Endodermal cell (in vitro differentiated cells): ENCODE measurements around the gene RAX2. TPM values are rescaled to one million over a fixed set of nuclear protein-coding genes. Genes with fewer than 3 reads are reported as not detected.

ENCODE experiments used
- DNase-seq: peaks from one replicate; pipeline ENCODE4 v3.0.0-alpha.2; 2017
- H3K27ac ChIP-seq: 2 replicates; pipeline ENCODE4 v1.5.1; 2013; ENCODE audit warnings: mild to moderate bottlenecking, low read depth, low read length, moderate library complexity
- H3K27me3 ChIP-seq: 2 replicates; pipeline ENCODE4 v1.6.1; 2013; ENCODE audit warnings: mild to moderate bottlenecking, low read length, moderate library complexity; ENCODE audit not compliant: insufficient read depth, control insufficient read depth, poor library complexity, severe bottlenecking
- H3K36me3 ChIP-seq: 2 replicates; pipeline ENCODE4 v1.7.0; 2013; ENCODE audit warnings: mild to moderate bottlenecking, low read length, moderate library complexity; ENCODE audit not compliant: control insufficient read depth, insufficient read depth
- H3K4me1 ChIP-seq: one replicate; pipeline ENCODE4 v1.7.0; 2013; ENCODE audit warnings: low read length; ENCODE audit not compliant: control insufficient read depth, insufficient read depth
- H3K4me3 ChIP-seq: 2 replicates; pipeline ENCODE4 v1.5.1; 2013; ENCODE audit warnings: mild to moderate bottlenecking, low read length, moderate library complexity
- H3K9ac ChIP-seq: 2 replicates; pipeline ENCODE4 v1.6.1; 2013; ENCODE audit warnings: mild to moderate bottlenecking, low read length, moderate library complexity; ENCODE audit not compliant: poor library complexity, severe bottlenecking; ENCODE audit errors: extremely low read depth
- H3K9me3 ChIP-seq: 2 replicates; pipeline ENCODE4 v1.6.1; 2013; ENCODE audit warnings: mild to moderate bottlenecking, low read length, moderate library complexity; ENCODE audit not compliant: control insufficient read depth
- H3K27ac Mint-ChIP-seq: 2 replicates; pipeline ENCODE4 v1.8.0; 2020; ENCODE audit warnings: mixed read lengths
- H3K27me3 Mint-ChIP-seq: 2 replicates; pipeline ENCODE4 v1.8.0; 2021; ENCODE audit warnings: mild to moderate bottlenecking, mixed read lengths; ENCODE audit not compliant: insufficient read depth
- H3K36me3 Mint-ChIP-seq: 2 replicates; pipeline ENCODE4 v1.8.0; 2020; ENCODE audit warnings: low read depth, mixed read lengths
- H3K4me1 Mint-ChIP-seq: 2 replicates; pipeline ENCODE4 v1.8.0; 2020; ENCODE audit warnings: mixed read lengths
- H3K4me3 Mint-ChIP-seq: 2 replicates; pipeline ENCODE4 v1.8.0; 2020; ENCODE audit warnings: mild to moderate bottlenecking, moderate library complexity, mixed read lengths
- H3K9me3 Mint-ChIP-seq: 2 replicates; pipeline ENCODE4 v1.8.0; 2020; ENCODE audit warnings: mild to moderate bottlenecking, mixed read lengths
- CTCF ChIP-seq: fragments of 200-600 bp; sonication (generic); conservative IDR thresholded peaks from 2 replicates; pipeline ENCODE4 v1.5.0; 2021; ENCODE audit warnings: antibody characterized with exemption, mild to moderate bottlenecking
- WGBS, 2 experiments: methylation state at CpG; one replicate each; pipeline versions ENCODE4 v1.1.5 to v1.1.7; 2013; ENCODE audit warnings: missing lambda C conversion rate in 2 of 2, mixed read lengths in 1 of 2; ENCODE audit not compliant: insufficient coverage in 1 of 2, insufficient read length in 1 of 2; 5-methylcytosine and 5-hydroxymethylcytosine counted together
- total RNA-seq, 2 donors: library from RNA; stranded (reverse); fragmentation: NEBNext Ultra II Directional in 1 of 2; extraction: Animal tissue kit (Norgen Biotek cat#: 25700) in 1 of 2; gene quantifications; 2 replicates in 1 of 2; 3 replicates in 1 of 2; pipeline ENCODE4 v1.2.1, GENCODE V29; 2021

Gene RAX2
- total RNA-seq, 2 donors from 2014 or later: not detected

DNA sequence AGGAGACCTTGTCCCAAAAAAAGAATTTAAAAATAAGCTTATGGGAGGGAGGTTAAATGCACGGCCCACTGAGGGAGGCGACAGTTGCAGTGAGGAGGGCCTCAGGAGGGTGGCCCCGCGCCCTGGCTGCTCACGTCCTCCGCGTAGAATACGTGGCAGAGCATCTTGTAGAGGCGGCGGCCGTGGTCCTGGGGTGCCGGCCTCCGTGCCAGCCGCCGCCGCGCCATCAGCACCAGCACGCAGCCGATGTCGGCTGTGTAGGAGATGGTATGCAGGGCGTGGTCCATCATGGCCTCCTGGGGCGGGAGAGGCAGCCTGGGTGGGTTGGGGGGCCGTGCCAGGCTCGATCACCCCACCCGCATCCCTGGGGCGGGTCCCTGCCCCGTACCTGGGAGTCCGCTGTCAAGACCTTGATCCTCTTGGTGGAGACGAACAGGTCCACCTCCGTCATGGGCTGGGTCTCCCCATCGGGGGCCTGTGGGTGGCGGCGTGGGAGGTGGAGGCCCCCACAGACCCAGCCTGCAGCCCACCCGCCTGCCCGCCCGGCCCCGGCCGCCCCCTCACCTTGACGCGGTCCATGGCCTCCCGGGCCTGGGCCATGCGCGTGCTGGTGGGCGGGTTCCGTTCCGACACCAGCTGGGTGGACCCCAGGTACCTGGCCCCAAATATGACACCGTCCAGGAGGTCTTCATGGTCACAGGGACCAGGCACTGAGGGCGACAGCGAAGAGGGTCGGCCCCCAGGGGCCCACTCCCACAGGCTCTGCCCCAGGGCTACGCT, 18.2 kb downstream of the RAX2 start:
- Histone ChIP-seq H3K4me3 (no peak overlapping the region), H3K9ac (no peak overlapping the region), H3K27me3 (no peaks in the 10 kb centered on the region), H3K27ac (no peak overlapping the region), H3K4me1 (no peaks in the 10 kb centered on the region), H3K9me3 (no peaks in the 10 kb centered on the region), H3K36me3 (no peaks in the 10 kb centered on the region)
- H3K27me3 Mint-ChIP-seq: no peaks in the 10 kb centered on the region
- H3K4me1 Mint-ChIP-seq: no peaks in the 10 kb centered on the region
- peaks cover 40% of the 10 kb centered on the region for H3K36me3 Mint-ChIP-seq
- TF ChIP-seq CTCF: no peak
- no peak overlapping the region for H3K27ac Mint-ChIP-seq
- H3K9me3 Mint-ChIP-seq: no peaks in the 10 kb centered on the region
- no peak overlapping the region for H3K4me3 Mint-ChIP-seq
- 96 to 97% methylated on average over 15 to 51 of the region's 51 CpGs for WGBS, 2 experiments
- DNase-seq: no peak

DNA sequence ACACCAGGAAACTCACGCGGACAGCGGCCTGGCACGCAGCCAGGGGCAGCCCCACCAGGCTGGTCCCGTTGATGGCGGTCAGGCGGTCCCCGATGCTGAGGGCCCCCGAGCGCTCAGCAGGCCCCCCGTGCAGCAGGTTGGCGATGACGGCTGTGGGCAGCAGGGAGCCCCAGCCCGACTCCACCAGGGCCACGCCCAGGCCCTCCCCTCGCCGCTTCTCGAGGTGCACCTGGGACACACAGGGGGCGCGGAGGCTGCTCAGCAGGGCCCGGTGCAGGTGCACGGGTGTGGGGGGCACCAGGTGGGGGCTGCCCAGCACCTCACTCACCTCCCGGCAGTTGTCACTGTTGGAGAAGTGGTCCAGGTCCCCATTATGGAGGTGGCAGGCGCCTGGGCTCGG, 19.5 kb downstream of the RAX2 start:
- Histone ChIP-seq H3K9ac (no peak overlapping the region), H3K4me1 (no peaks in the 10 kb centered on the region), H3K27me3 (no peaks in the 10 kb centered on the region), H3K9me3 (no peaks in the 10 kb centered on the region), H3K36me3 (no peaks in the 10 kb centered on the region), H3K27ac (no peak overlapping the region), H3K4me3 (no peak overlapping the region)
- H3K36me3 Mint-ChIP-seq: peaks cover 35% of the 10 kb centered on the region
- no peaks in the 10 kb centered on the region for H3K4me1 Mint-ChIP-seq
- no peaks in the 10 kb centered on the region for H3K27me3 Mint-ChIP-seq
- H3K9me3 Mint-ChIP-seq: no peaks in the 10 kb centered on the region
- no peak overlapping the region for H3K27ac Mint-ChIP-seq
- no peak for TF ChIP-seq CTCF
- H3K4me3 Mint-ChIP-seq: no peak overlapping the region
- DNase-seq: no peak
- 96 to 97% methylated on average over 15 to 25 of the region's 25 CpGs for WGBS, 2 experiments

DNA sequence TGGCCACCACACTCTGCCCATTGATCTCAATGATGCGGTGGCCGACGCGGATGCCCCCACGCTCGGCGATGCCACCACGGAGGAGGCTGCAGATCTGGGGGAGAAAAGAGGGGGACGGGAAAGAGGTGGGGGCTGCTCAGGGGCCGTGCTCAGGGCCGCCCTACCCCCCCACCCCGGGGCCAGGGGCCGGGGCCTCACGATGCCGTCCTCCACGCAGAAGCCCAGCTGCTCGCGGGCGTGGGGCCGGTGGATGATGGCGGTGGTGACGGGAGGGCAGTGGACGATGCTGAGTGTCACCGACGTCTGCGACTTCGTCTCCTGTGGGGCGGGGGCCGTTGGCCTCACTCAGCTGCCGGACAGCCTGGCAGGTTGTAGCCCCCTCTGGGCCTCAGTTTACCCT, 20.8 kb downstream of the RAX2 start:
- Histone ChIP-seq H3K9ac (no peak overlapping the region), H3K36me3 (no peaks in the 10 kb centered on the region), H3K27me3 (no peaks in the 10 kb centered on the region), H3K27ac (no peak overlapping the region), H3K9me3 (no peaks in the 10 kb centered on the region), H3K4me3 (no peak overlapping the region), H3K4me1 (no peaks in the 10 kb centered on the region)
- WGBS, 2 experiments: 96 to 100% methylated on average over 6 to 30 of the region's 30 CpGs
- peaks cover 32% of the 10 kb centered on the region for H3K36me3 Mint-ChIP-seq
- H3K9me3 Mint-ChIP-seq: no peaks in the 10 kb centered on the region
- no peaks in the 10 kb centered on the region for H3K4me1 Mint-ChIP-seq
- no peak overlapping the region for H3K4me3 Mint-ChIP-seq
- no peak for TF ChIP-seq CTCF
- H3K27ac Mint-ChIP-seq: no peak overlapping the region
- no peak for DNase-seq
- H3K27me3 Mint-ChIP-seq: no peaks in the 10 kb centered on the region
